ENCODE results near the gene SLC51B.
A peak's percentile ranks its signal among the peaks of the same experiment; 100 is the strongest.
"Not testable (repeated sequence)": the region's sequence is repeated elsewhere in the genome, so short reads cannot be mapped to it uniquely, and the experiment has no call there.

The SLC51B gene

DNA sequence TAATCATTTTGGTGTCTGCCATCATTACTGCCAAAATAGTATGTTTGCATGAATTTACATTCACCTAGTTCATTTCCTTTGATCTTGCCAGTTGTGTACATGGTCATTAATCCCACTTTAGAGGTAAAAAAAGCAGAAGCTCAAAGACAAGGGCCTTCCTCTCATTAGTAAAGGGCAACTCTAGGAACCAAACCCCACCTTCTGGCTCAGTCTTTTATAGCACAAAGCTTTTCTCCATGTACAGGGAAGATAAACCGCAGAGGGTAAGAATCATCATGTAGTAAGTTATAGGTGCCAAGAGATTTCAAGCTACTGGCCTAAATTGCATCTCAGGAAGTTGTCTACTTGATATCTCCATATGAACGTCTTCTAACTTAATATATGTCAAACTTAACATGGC lies 36.2 kb upstream of the SLC51B start:
- H3K36me3 ChIP-seq = peaks cover 24 to 67% (median 33%) of the 10 kb centered on the region in 3 donors
- no peak for DNase-seq
- intact Hi-C loops (cut with DNase I; ENCODE audit: low total_unique reads) = no loop called here

DNA sequence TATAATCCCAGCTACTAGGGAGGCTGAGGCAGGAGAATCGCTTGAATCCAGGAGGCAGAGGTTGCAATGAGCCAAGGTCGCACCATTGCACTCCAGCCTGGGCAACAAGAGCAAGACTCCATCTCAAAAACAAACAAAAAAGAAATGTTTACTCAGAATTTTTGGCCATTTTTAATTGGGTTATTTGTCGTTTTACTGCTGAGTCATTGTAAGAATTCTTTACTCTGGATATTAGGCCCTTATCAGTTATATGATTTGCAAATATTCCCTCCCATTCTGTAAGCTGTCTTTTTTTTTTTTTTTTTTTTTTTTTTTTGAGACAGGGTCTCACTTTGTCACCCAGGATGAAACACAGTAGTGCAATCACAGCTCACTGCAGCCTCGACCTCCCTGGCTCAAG lies 34.0 kb upstream of the SLC51B start:
- H3K4me1 ChIP-seq; DNase-seq; H3K27me3 ChIP-seq; H3K9me3 ChIP-seq; H3K4me3 ChIP-seq; intact Hi-C loops (cut with DNase I; ENCODE audit: low total_unique reads); H3K27ac ChIP-seq: not testable (repeated sequence)
- peaks cover 41 to 69% (median 50%) of the 10 kb centered on the region in 3 donors for H3K36me3 ChIP-seq

More for the DNA sequence above, 36.2 kb upstream of the SLC51B start:
- Histone ChIP-seq H3K9me3 (peaks cover 0 to 6% (median 0%) of the 10 kb centered on the region in 3 donors), H3K4me1 (no peaks in the 10 kb centered on the region), H3K4me3 (no peak overlapping the region), H3K27me3 (no peaks in the 10 kb centered on the region), H3K27ac (no peak overlapping the region)
- TF ChIP-seq, protein P1, sequence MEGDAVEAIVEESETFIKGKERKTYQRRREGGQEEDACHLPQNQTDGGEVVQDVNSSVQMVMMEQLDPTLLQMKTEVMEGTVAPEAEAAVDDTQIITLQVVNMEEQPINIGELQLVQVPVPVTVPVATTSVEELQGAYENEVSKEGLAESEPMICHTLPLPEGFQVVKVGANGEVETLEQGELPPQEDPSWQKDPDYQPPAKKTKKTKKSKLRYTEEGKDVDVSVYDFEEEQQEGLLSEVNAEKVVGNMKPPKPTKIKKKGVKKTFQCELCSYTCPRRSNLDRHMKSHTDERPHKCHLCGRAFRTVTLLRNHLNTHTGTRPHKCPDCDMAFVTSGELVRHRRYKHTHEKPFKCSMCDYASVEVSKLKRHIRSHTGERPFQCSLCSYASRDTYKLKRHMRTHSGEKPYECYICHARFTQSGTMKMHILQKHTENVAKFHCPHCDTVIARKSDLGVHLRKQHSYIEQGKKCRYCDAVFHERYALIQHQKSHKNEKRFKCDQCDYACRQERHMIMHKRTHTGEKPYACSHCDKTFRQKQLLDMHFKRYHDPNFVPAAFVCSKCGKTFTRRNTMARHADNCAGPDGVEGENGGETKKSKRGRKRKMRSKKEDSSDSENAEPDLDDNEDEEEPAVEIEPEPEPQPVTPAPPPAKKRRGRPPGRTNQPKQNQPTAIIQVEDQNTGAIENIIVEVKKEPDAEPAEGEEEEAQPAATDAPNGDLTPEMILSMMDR (IDR thresholded peaks at IDR 0.05) = no peak

DNA sequence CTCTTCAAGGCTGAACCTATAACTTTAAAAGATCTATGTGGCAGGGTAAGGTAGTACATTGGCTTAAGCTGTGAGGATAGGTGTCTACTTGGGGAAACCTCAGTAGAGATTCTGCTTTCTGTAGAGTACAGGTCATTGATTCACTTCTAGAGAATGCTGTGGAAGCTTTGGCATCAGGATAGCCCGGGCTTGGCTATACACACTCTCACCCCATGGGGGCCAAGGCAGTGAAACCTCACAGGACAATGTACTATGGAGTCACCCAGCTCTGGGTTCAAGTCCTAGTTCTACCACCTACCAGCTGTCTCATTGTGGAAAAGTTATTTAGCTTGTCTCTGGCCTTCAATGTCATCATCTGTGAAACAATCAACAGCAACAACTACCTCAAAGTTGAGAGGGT lies 24.8 kb upstream of the SLC51B start:
- H3K4me3 ChIP-seq = no peak overlapping the region
- no peaks in the 10 kb centered on the region for H3K27me3 ChIP-seq
- TF ChIP-seq, protein P1 (IDR thresholded peaks at IDR 0.05) = no peak
- no peaks in the 10 kb centered on the region for H3K9me3 ChIP-seq
- intact Hi-C loops (cut with DNase I; ENCODE audit: low total_unique reads) = loop anchor here (10.0 kb wide), 1 partner anchor 254 kb away; no protein-coding TSS in a partner anchor
- peaks cover 0 to 2% (median 0%) of the 10 kb centered on the region in 4 donors for H3K4me1 ChIP-seq
- H3K36me3 ChIP-seq = peaks cover 50 to 83% (median 68%) of the 10 kb centered on the region in 3 donors
- no peak for DNase-seq
- no peak overlapping the region for H3K27ac ChIP-seq

DNA sequence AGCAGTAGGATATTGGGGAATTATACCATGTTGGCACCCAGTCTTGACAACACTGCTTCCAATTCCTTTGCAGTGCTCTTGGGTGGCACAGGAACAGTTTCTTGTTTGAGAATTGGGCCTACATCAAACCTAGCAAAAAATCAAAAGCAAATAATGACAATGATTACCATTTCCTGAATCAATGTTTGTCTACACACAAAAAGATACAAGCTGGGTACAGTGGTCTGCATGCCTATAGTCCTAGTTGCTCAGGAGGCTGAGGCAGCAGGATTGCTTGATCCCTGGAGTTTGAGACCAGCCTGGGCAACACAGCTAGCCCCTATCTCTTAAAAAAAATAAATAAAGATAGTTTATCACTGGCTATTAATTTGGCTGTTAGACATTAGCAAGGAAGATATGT lies 23.7 kb upstream of the SLC51B start:
- peaks cover 0 to 12% (median 0%) of the 10 kb centered on the region in 4 donors for H3K4me1 ChIP-seq
- H3K9me3 ChIP-seq = no peaks in the 10 kb centered on the region
- intact Hi-C loops (cut with DNase I; ENCODE audit: low total_unique reads) = loop anchor here (10.0 kb wide), 1 partner anchor 253 kb away; no protein-coding TSS in a partner anchor
- no peak overlapping the region for H3K4me3 ChIP-seq
- TF ChIP-seq, protein P1 (IDR thresholded peaks at IDR 0.05) = no peak
- H3K27ac ChIP-seq = no peak overlapping the region
- no peaks in the 10 kb centered on the region for H3K27me3 ChIP-seq
- peaks cover 40 to 83% (median 64%) of the 10 kb centered on the region in 3 donors for H3K36me3 ChIP-seq
- DNase-seq = no peak

DNA sequence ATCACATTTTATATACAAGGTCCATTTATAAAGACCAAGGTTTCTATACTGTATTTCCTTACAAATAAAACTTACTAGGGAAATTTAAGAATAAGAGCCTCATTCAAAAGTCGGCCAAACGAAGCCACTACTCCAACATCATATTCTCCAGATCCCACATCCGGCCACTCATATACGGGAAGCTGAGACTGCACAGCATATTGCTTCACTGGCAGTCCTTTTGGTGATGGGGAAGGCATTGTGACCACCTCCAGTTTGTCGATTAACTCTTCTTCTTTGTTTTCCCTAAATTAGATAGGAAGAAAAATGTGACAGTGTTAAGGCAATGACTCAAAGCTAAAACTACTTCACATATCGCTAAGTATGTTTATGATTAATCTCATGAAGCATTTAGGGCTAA lies 18.4 kb upstream of the SLC51B start:
- H3K9me3 ChIP-seq = no peaks in the 10 kb centered on the region
- H3K4me1 ChIP-seq = peaks cover 0 to 31% (median 5%) of the 10 kb centered on the region in 4 donors
- no peak overlapping the region for H3K4me3 ChIP-seq
- TF ChIP-seq, protein P1 (IDR thresholded peaks at IDR 0.05) = no peak
- no peak overlapping the region for H3K27ac ChIP-seq
- intact Hi-C loops (cut with DNase I; ENCODE audit: low total_unique reads) = loop anchor here (10.0 kb wide), 1 partner anchor 248 kb away; no protein-coding TSS in a partner anchor
- peaks cover 9 to 39% (median 19%) of the 10 kb centered on the region in 3 donors for H3K36me3 ChIP-seq
- DNase-seq = no peak
- no peaks in the 10 kb centered on the region for H3K27me3 ChIP-seq

DNA sequence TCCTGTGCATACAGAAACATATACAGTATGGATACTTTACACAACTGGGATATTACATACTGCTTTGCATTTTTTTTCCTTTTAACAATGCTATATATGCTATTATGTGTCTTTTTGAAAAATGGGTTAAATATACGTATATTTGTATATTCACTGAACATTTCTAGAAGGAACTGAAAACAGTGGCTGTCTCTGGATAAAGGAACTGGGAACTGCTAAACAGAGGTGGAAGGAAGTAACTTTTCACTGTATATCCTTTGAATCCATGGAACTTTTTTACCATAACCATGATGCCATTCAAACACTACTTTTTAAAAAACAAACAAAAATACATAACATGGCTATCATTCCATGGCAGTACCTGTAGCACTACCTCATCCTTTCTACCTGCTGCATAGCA lies 17.6 kb upstream of the SLC51B start:
- Histone ChIP-seq H3K9me3 (no peaks in the 10 kb centered on the region), H3K27me3 (no peaks in the 10 kb centered on the region), H3K4me1 (peaks cover 0 to 31% (median 5%) of the 10 kb centered on the region in 4 donors), H3K4me3 (no peak overlapping the region), H3K36me3 (peaks cover 5 to 33% (median 13%) of the 10 kb centered on the region in 3 donors), H3K27ac (peak overlapping the region in 1 of 2 donors; percentile 85)
- TF ChIP-seq, protein P1 (IDR thresholded peaks at IDR 0.05) = no peak
- DNase-seq = no peak
- intact Hi-C loops (cut with DNase I; ENCODE audit: low total_unique reads) = loop anchor here (10.0 kb wide), 1 partner anchor 247 kb away; no protein-coding TSS in a partner anchor
